Sciatic nerve (tissue), 2 donors: ENCODE measurements around the gene ORAI1. TPM values are rescaled to one million over a fixed set of nuclear protein-coding genes. Genes with fewer than 3 reads are reported as not detected.
"Not testable (repeated sequence)": the region's sequence is repeated elsewhere in the genome, so short reads cannot be mapped to it uniquely, and the experiment has no call there.

Experiments used
- ATAC-seq: fragments of 200-7000 bp; cut with Tn5 transposase; one replicate; pipeline ENCODE4 v1.9.1; 2020; ENCODE audit warnings: mild to moderate bottlenecking, moderate library complexity
- DNase-seq: peaks from one replicate; pipeline ENCODE4 v3.0.0-alpha.2; 2020; ENCODE audit warnings: low spot score
- intact Hi-C: fragments of 100-400 bp; cut with DNase I; formaldehyde crosslinking; loops from one replicate; pipeline ENCODE4 v1.14.2; 2022
- total RNA-seq: library from RNA; stranded (reverse); fragmentation: NEBNext Ultra II Directional; extraction: Animal tissue kit (Norgen Biotek cat#: 25700); gene quantifications from one replicate; pipeline ENCODE4 v1.2.1, GENCODE V29; 2021
- donor health status: DM: no; HTN: no; CAD: no.
- donor health status: DM: no; HTN: no; CAD: no.

ORAI1 gene
- total RNA-seq: 14.0 TPM

GRCh38 chr12:121626087-121626852 lies at the start of gene ORAI1:
Gene ORAI1 (plus strand): TSS chr12:121626530.
- ATAC-seq (peak; percentile 86), DNase-seq (peak; percentile 98)
- intact Hi-C loops: loop anchor here (2.0 kb wide), 1 partner anchor 47 kb away; no protein-coding TSS in a partner anchor

- DNase-seq: no peak
- intact Hi-C loops: no loop called here
- ATAC-seq: peak; percentile 12
Observed at GRCh38 chr12:121576851-121577391, 49.4 kb upstream of the ORAI1 start.

- no peak for DNase-seq
- no peak for ATAC-seq
- intact Hi-C loops: no loop called here
Observed at GRCh38 chr12:121577443-121578180, 48.7 kb upstream of the ORAI1 start.

GRCh38 chr12:121578230-121579189 lies 47.8 kb upstream of the ORAI1 start:
- ATAC-seq (peak; percentile 23), DNase-seq (no peak)
- intact Hi-C loops: no loop called here

GRCh38 chr12:121579190-121579791 lies 47.0 kb upstream of the ORAI1 start:
- DNase-seq (peak; percentile 77), ATAC-seq (peak; percentile 6)
- intact Hi-C loops: no loop called here

- DNase-seq (peak; percentile 87), ATAC-seq (peak; percentile 65)
- intact Hi-C loops: no loop called here
Observed at GRCh38 chr12:121579981-121580868, 46.1 kb upstream of the ORAI1 start.

GRCh38 chr12:121580959-121581685 lies 45.2 kb upstream of the ORAI1 start, which contains the start of gene KDM2B:
Gene KDM2B (minus strand): TSS chr12:121581023. CDS start chr12:121580911, 112 bp downstream.
- peak; percentile 60 for ATAC-seq
- intact Hi-C loops: no loop called here

GRCh38 chr12:121581686-121582429 lies 44.5 kb upstream of the ORAI1 start:
- intact Hi-C loops: no loop called here
- DNase-seq: no peak
- peak; percentile 59 for ATAC-seq

More at GRCh38 chr12:121580959-121581685, 45.2 kb upstream of the ORAI1 start, which contains the start of gene KDM2B:
- DNase-seq: no peak

- ATAC-seq (no peak), DNase-seq (no peak)
- intact Hi-C loops: no loop called here
Observed at GRCh38 chr12:121582583-121583333, 43.6 kb upstream of the ORAI1 start.

- DNase-seq, intact Hi-C loops, ATAC-seq: not testable (repeated sequence)
Observed at GRCh38 chr12:121583334-121583661, 43.0 kb upstream of the ORAI1 start.

- ATAC-seq, intact Hi-C loops: not testable (repeated sequence)
Observed at GRCh38 chr12:121584885-121585284, 41.4 kb upstream of the ORAI1 start.

GRCh38 chr12:121590476-121591143 lies 35.7 kb upstream of the ORAI1 start:
- DNase-seq (no peak), ATAC-seq (peak; percentile 44)

More at GRCh38 chr12:121584885-121585284, 41.4 kb upstream of the ORAI1 start:
- not testable (repeated sequence) for DNase-seq

GRCh38 chr12:121592320-121592719 lies 34.0 kb upstream of the ORAI1 start:
- intact Hi-C loops: no loop called here
- ATAC-seq (no peak), DNase-seq (no peak)

More at GRCh38 chr12:121590476-121591143, 35.7 kb upstream of the ORAI1 start:
- intact Hi-C loops: no loop called here

- DNase-seq (no peak), ATAC-seq (no peak)
- intact Hi-C loops: no loop called here
Observed at GRCh38 chr12:121595520-121595919, 30.8 kb upstream of the ORAI1 start.

- DNase-seq: no peak
- no peak for ATAC-seq
- intact Hi-C loops: no loop called here
Observed at GRCh38 chr12:121596526-121596925, 29.8 kb upstream of the ORAI1 start.
